SIG-M5 (cell line): ENCODE results near the gene SEL1L3.

ENCODE experiments used
- DNase-seq: peaks from one replicate; lab custom pipeline; 2025; lab: John Stamatoyannopoulos, UW

SEL1L3 gene

GRCh38 chr4:25788703-25789238 lies 74.0 kb downstream of the SEL1L3 start:
- DNase-seq: no peak

DNA sequence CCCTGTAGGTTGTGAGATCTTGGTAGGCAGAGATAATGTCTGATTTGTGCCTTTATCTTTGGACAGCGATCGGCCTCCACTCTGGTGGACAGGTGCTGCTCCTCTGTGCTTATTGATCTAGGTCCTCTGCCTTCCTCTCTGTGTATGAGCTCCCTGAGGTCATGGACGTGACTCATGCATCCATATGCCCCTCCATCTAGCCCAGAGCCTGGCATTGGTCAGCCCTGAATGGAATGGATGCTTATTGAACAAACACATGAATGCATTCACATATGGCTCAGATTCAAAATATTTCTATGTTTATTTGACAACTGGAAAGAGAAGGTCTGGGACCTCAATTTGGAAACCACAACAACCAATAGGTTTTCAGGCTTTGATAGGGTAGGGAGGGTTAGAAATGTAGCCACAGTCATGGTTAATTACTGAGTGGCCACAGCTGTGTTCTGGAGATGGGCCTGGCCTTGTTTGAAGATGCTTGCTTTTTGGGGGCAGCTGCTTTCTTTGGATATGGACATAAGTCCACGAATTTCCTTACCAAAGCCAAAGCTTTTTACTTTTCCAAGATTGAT lies 76.2 kb downstream of the SEL1L3 start:
- no peak for DNase-seq

GRCh38 chr4:25783943-25784342 lies 78.8 kb downstream of the SEL1L3 start:
- DNase-seq: no peak

DNA sequence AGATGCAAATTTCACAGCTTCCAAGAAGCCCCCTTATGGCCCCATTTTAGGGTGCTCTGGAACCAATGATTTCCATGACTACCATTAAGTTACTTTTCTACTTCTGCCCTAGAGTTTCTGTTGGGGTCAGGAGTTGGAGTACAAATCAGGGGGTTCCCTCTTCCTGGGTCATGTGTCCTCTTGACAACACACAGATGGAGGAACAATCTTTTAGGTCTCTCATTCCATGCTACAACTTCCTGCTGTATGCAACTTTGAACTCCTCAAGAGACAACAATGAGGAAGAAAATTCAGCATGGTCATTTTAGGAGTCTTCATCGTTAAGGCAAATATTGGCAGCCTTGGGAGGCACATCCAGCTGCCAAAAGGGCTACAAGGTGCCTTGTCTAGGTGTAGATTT lies 79.7 kb downstream of the SEL1L3 start:
- no peak for DNase-seq

- no peak for DNase-seq
These were observed 80.3 kb downstream of the SEL1L3 start for GRCh38 chr4:25782482-25782881.

DNA sequence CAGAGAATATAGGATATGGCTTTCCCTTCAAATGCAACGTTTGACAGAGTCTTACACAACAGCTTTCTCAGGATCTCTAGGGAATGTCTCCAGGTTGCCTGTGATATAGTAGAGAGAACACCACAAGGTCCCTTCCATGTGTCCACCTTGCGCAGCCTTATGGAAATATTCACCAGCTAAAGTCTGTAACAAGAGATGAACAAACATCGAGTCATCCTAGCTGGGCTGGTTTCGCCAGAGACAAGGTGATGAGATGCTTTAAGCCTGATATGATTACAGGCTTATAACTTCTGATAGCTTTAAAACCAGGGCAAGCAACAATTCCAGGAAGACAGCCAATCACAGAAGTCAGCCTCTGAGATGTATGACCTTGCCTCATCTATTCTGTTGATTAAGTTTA lies 83.8 kb downstream of the SEL1L3 start:
- DNase-seq: no peak

DNA sequence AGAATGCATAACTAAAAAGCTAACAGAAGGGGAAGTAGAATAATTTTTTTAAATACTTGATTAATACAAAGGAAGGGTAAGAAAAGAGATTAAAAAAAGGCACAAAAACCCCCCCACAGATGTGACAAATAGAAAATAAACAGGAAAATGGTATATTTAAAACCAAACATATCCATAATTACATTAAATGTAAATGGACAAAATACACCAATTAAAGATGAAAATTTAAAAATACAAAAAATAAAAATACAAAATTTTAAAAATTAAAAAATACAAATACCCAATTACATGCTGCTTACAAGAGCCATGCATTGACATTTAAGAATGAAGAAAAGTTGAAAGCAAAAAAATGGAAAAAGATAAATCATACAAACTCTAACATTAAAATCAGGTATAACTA lies 86.0 kb downstream of the SEL1L3 start:
- no peak for DNase-seq

- no peak for DNase-seq
These were observed 87.6 kb downstream of the SEL1L3 start for GRCh38 chr4:25775166-25775565.

DNA sequence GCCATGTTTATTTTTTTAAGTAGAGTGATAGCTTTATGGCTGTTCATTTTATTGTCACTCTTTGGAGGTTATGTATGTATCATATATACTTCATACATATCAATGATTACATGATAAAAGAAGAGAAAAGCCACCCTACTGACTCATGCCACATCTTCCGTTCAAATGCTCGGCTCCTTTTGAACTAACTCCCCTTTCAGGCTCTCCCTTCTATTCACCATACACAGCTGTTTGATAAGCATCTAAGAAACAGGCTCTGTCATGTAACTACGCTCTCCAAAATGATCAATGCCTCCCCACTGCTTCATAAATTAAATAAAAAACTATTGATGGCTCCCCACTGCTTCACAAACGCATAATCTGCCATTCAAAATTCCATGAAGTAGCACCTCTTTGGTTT lies 89.4 kb downstream of the SEL1L3 start:
- no peak for DNase-seq

DNA sequence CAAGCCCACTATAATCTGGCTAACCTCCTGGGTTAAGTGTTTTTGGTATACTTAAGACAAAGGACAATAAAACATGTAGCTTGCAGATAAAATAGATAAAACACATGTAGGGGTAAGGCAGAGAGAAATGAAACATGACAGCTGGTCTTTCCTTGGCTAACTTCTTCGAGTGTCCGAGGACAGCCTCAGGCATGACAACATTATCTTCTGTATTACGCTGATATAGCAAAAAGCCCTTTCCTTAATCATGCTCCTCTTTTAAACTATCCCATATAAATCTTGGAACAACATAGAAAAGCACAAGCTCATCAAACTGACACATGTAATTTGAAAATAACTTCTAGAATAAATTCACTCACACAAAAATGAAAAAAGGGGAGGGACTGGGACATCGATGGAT lies 91.1 kb downstream of the SEL1L3 start:
- no peak for DNase-seq

DNA sequence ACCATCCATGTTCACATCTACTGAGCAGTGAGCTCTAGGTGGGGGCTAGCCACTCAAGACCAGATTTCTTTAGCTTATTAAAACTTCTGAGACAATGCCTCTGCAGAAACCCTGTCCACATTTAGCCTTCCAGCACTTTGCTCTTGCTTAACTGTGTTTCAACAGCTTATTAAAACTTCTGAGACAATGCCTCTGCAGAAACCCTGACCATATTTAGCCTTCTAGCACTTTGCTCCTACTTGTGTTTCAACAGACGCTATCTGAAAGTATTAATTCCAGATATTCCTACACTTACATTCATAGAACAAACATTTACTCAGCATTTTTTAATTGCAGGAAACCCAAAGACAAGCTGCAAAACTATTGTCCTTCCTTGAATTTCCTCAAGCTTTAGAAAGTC lies 91.9 kb downstream of the SEL1L3 start:
- DNase-seq: no peak

- DNase-seq: no peak
These were observed 93.5 kb downstream of the SEL1L3 start for GRCh38 chr4:25769251-25769650.

DNA sequence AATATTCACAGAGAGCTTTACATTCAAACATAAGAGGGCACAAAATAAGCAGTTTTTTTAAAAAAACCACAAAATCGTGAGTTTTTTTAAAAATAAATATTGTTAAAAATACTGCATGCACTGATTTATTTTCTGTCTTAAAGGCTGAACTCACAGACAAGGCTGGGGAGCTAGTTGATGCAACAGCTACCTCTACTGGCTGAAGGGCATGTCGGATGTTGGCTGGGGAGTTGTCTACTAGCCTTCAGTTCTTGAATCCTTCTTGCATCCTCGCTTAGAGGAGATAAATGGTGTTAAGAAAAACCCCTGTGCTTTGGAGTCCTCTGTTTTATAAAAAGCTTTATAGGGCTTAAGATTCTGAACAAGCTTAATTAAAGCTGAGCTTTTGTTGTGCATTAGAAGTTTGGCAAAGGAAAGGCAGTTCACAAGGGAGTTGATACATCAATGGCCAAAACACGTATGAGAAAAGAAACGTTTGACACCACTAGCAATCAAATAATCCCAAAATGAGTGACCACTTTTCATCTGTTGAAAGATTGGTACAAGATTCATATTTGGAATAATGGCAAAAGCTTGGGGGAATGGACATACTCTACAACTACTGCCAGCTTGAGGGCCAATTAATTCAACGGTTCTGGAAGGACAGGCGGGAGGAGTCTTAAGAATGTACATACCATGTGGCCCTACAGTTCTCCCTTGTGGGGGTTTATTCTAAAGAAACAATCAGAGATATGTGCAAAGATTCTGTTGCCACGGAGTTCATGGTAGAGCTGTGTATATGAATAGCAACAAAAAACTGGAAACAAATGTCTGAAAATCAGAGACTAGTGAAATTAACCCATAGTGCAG lies 94.7 kb downstream of the SEL1L3 start:
- DNase-seq: no peak

DNA sequence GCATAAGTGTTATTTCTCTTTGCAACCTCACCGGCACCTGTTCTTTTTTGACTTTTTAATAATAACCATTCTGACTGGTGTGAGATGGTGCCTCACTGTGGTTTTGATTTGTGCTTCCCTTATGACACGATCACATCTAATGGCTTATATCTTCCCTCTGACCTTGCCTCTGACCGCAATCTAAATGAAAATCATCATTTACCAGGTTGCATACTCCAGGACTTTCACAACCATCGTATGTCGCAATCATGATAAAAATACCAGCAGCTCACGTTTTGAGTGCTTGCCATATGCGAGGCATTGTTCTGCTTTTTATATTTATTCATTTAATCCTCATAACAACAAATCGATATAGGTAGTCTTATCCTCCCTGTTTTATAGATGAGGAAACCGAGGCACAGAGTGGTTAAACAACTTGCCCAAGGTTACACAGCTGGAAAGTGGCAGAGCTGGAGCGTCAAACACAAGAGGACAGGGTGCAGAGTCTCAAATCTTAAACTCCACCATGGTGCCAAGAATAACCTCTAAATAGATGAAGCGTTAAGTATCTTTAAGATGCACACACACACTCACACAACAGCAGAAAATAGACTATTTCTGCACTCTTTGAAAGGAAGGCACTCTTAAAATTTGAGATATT lies 102.2 kb downstream of the SEL1L3 start:
- DNase-seq: no peak

GRCh38 chr4:25760048-25760447 lies 102.7 kb downstream of the SEL1L3 start:
- no peak for DNase-seq

DNA sequence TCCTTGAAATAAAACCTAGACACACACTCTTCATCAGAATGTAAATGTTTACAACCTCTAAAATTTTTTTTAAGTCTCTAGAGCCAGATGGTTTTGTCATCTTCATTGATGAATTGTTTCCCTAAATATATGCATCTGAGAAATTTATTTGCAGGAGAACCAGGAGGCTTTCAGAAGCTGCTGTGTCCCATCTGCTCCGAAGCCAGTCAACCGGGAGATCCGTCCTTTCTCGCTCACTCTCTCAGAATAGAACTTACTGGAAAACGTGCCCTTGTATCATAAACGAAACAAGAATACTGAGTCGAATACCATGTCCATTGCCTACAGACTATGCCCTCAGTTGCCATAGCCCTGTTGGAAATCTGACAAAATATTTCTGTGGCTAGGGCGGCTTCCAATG lies 103.7 kb downstream of the SEL1L3 start:
- no peak for DNase-seq

- no peak for DNase-seq
These were observed 105.3 kb downstream of the SEL1L3 start for GRCh38 chr4:25757452-25757851.

DNA sequence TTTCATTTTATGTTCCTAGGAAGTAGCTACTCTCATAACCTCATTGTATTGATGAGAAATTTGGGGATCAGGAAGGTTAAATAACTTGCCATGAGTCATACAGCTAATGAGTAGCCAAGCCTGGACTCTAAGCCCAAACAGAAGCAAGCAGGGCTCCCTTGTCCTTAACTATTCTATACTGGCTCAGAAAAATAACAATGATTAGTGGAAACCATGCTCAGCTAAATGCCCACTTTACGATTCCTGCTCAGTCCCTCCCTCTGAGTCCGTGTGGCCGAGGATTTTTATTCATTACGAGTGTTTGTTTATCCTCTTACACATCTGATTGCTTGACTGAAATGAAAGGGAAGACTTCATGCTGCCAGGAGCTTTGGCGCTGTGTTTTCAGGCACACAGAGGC lies 106.3 kb downstream of the SEL1L3 start:
- DNase-seq: no peak

DNA sequence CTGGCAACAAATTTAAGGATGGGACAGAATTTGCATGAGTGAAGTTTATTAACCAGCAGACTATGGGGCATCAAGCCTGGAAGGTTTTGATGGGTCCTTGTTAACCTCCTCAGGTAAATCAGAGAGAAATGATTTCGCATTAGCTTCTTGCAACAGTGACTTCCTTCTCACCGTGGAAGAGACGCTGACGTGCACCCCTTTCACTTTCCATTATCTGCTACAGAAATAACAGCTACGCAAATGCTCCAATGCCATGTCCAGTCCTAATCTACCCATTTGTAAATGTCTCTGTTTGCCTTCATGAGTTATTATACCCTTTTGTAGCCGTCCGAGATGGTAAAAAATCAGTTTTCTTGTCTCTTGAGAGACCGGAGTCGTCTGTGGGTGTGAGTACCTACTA lies 106.9 kb downstream of the SEL1L3 start:
- DNase-seq: no peak

DNA sequence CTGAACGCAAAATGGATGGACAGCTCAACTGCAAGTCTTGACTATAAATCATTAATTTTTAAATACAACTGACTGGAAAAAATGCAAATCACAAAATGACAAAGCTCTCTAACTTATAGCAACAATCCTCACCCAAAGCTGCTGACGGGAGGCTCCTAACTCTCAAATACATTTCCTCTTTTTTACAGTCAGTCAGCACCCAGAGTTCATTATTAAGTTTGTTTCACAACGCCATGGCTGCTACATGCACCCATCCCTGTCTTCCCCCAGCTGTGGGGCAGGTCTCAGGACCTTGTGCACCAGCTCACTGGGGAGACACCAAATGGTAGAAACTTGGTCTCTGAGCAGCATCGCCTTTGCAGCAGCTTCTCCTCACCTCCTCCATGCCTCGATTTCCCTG lies 109.5 kb downstream of the SEL1L3 start:
- DNase-seq: peak; percentile 2

DNA sequence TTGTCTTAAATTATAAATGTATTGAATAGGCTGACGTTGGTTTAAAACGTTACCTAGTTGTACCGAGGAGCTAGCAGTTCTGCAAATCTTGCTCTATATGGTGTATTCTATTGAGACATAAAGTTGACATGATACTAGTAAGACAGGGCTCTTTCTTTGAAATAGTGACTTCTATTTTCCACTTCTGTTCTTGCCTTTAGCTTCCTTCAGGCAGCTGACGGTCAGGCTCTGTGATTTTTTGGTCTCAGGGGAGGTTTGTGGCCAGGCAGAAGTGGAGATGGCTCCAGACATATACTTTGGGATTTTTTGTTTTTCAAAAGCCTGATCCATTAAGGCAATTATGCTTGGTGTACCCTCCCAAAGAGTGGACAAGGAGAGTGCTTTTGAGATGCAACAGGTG lies 111.9 kb downstream of the SEL1L3 start:
- no peak for DNase-seq

DNA sequence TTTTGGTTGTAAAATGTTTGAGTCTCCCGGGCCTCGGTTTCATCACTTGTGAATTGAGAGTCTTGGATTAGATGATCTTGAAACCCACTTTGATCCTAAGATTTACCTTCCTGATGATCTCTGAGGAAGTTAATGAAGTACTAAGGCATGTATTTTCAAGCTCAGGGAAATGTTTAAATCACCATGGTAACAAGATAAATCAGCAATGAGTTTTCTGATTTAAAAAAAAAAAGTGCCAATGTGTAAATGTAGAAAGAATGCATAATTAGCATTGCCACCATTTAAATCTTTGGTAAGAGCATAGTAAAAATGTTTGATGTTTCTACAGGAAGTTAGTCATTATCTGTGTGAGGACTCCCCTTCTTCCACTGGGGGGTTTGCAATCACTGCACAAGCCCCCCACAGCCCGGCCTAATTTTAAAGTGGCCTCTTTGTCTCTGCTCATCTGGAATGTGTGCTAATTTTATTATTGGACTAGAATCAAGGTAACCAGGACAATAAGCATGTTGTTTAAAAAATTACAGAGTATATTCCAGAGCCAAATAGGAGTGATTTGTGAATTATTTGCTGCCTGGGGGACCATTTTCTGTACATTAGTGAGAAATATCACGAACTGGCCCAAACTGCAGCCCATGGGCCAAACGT lies 113.5 kb downstream of the SEL1L3 start:
- DNase-seq: no peak

DNA sequence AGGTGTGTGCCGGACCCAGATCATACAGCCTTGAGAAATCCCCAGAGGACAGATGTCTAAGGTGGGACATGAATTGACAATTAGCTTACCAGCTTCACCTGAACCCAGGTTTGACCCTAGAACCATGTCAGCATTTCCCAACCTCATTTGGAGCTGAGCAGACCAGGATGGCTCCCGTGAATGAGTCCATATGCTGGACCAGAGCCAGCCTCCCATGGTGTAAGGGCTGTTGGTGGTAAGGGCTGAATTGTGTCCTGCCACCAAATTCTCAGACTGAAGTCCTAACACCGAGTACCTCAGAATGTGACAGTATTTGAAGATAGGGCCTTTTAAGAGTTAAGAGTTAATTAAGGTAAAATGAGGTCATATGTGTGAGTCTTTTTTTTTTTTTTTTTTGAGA lies 118.8 kb downstream of the SEL1L3 start:
- no peak for DNase-seq
